WI38 (cell line): ENCODE results near the gene MAML3.

Experiments
- H3K4me3 ChIP-seq: 2 replicates; pipeline ENCODE4 v1.5.1; 2011; ENCODE audit warnings: low read depth, mild to moderate bottlenecking, control low read depth, low read length
- TF ChIP-seq, protein P1 (sequence below): IDR thresholded peaks from 2 replicates; pipeline ENCODE4 v1.5.1; 2012; ENCODE audit warnings: low read depth, mild to moderate bottlenecking, control low read depth, low read length

The MAML3 gene

DNA sequence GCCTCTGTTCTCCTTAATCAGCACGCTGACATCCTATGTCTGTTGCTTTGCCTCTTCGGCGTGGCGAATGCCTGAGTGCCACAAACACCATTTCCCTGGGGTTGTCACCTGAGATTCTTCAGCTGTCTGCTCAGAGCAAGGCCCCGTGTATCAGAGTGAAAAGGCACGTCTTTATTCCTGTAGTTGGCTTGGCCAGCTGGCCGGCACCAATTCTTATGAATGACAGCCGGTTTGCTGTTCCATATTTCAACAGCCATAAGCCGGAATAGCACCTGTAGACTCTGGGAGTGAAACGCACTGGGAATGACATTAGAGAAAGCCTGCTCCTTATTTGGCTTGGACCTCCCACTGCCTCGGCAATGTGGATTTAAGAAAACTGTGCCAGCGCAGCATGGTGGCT, 399.0 kb downstream of the MAML3 start:
- TF ChIP-seq, protein P1, sequence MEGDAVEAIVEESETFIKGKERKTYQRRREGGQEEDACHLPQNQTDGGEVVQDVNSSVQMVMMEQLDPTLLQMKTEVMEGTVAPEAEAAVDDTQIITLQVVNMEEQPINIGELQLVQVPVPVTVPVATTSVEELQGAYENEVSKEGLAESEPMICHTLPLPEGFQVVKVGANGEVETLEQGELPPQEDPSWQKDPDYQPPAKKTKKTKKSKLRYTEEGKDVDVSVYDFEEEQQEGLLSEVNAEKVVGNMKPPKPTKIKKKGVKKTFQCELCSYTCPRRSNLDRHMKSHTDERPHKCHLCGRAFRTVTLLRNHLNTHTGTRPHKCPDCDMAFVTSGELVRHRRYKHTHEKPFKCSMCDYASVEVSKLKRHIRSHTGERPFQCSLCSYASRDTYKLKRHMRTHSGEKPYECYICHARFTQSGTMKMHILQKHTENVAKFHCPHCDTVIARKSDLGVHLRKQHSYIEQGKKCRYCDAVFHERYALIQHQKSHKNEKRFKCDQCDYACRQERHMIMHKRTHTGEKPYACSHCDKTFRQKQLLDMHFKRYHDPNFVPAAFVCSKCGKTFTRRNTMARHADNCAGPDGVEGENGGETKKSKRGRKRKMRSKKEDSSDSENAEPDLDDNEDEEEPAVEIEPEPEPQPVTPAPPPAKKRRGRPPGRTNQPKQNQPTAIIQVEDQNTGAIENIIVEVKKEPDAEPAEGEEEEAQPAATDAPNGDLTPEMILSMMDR, result no peak
- no peak overlapping the region for H3K4me3 ChIP-seq

DNA sequence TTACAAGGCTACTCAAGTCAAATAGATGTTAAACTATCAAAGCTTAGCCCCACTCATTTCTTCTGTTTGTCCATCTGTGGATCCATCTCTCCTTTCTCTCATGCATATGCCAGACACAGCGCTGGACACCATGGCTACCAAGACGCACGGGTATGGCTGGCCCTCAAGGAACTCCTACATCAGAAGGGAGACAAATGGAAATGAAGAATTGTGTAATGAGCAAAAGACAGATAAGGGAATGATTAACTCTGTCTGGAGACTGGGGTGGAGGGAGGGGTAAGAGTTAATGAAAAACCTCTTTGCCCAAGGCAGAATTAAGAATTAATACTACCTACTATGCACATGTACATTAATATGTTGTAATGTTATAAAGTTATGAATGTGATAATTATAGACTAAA, 400.3 kb downstream of the MAML3 start:
- TF ChIP-seq, protein P1, result no peak
- H3K4me3 ChIP-seq, result no peak overlapping the region

DNA sequence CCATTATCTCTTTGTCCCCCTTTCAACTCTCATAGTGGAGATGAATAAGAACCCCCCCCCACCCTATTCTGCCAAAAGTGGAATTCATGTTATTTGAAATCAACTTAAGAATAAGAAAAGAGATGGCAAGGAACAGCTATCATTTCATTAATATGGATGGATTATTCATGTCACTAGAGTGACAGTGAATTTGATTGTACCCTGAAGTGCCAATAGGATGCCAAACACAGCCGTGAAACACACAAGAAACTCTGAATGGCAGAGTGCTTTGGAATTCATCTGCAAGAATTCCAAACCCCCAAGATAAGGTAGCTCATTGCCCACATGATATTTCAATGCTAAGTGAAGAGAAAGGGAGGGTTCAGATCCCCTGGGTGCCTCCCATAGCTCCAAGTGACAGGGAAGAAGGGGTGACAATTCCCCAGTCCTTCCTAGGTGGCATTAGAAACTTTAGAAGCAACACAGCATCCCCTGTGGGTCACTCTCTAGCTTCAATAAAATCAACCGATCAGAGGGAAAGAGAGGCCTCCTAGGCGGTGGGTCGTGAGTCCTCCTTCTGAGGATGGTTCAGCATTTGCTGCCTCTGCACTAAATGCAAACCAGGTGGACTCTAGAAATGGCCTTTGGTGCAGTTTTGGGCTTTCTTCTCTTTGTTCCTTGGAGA, 404.0 kb downstream of the MAML3 start:
- TF ChIP-seq, protein P1, result no peak
- no peak overlapping the region for H3K4me3 ChIP-seq

DNA sequence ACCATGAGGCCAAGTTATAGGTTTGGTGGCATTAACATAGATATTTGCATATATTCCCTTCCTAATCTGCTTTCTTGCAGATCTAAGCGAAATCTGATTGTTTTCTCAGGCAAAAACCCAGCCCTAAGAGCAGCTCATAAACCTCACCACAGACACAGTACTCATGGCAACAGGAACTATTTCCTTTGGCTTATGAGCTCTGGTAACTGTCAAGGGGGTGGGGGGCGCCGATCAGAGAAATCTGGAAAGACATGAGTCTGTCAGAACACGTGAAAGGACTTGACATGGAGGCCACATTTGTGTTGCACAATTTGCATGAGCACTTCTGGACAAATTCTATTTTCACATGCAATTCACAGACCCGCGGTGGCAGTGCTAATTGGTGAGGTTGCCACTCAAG, 404.6 kb downstream of the MAML3 start:
- TF ChIP-seq, protein P1, result no peak
- H3K4me3 ChIP-seq, result no peak overlapping the region

DNA sequence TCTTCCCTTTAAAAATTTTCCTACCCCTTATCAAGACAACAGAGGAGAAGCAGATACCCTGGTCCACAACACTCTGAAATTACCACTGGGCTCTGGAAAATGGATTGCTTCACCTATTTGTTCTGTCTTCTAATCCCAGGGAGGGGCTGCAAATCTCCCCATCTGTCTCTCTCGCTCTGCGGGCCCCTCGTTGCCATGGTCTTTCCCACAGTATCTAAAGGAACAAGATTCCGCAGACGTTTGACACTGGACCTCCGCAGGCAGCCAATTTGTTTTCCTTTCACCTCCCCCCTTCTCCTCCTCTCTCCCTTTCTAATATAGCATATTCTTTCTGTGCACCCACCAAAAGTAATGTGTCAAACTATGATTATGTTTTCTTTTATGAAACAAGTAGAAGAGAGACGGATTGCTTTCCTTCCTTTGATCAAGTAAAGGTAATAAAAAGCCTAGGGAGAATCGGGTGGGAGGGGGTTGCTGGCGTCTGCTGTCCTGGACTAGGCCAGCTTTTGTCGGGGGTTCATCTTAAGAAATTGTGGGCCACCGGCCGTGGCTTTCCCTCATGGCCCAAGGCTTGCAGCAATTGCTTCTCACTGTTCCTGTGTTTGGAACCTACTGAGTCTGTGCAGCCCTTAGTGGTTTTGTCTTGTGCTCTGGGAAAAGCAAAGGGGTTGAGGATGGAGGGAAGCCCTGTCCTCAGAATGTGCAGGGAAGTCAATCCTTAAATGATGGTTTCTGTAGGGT, 407.4 kb downstream of the MAML3 start:
- TF ChIP-seq, protein P1, result no peak
- H3K4me3 ChIP-seq, result no peak overlapping the region

DNA sequence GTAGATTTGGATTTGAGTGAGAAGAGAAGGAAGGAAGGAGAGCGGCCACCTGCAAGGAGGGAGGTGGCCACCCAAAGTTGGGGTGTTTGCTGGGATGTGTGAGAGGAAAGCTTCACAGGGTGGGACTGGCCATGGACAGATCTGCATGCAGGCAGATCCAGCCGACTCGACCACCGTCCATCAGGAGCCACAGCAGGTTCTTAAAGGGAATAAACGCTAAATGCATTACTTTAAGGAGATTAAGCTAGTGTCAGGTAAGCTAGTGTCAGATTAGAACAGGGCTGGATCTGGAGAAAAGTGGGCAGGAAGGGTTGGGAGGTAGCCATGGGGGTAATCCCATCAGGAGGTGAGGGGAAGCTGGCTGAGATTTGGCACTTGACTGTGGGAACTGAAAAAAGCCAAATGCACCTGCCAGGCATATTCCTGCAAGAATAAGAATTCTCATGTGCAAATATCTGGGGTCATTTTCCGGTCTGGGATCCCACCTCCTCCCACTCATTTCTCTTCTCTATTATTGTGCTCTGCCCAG, 408.8 kb downstream of the MAML3 start:
- no peak overlapping the region for H3K4me3 ChIP-seq
- TF ChIP-seq, protein P1, result no peak

DNA sequence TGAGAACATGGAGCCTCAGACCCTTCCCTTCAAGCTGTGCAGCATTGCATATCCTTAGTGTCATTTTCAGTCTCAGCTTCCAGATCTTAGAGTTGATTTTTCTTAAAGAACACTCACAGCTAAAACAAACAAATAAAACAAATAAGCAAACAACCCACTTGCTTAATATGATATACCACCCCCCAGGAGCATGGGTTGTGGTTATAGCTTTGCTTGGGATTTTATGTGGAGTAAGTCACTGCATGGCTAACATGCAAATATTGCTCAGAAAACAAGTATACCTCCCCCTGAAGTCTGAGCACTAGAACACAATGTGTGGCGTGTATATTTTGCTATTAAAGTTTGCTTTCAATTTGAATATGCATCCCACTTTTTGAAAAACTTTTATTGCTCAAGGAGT, 409.8 kb downstream of the MAML3 start:
- H3K4me3 ChIP-seq, result no peak overlapping the region
- TF ChIP-seq, protein P1, result no peak
